ENCODE data around the gene ZNF646.

ZNF646 gene

DNA sequence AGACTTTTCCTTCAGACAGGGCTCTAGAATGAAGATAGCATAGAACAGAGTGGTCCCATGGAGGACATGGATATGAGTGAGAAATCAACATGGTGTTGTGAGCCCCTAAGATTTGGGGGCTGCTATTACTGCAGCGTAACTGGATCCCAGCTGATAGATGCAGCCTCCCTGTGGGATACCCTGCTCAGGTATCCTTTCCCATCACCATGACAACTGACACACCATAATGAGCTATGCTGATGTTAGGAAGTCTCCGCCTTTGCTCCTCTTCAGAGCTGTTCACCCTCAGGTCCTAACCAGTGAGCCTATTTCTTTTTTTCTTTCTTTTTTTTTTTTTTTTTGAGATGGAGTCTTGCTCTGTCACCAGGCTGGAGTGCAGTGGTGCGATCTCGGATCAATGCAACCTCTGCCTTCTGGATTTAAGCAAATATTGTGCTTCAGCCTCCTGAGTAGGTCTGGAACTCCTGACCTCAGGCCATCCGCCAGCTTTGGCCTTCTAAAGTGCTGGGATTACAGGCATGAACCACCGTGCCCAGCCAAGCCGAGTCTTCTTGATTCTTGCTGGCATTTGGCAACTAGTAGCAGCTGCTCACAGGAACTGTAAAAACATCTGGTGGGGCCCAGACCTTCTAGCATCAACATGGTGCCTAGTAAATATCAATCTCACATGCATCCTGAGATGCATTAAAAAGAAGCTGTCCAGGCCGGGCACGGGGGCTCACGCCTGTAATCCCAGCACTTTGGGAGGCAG is 23.8 kb upstream of the ZNF646 start:
- no peak overlapping the region for H3K27ac Mint-ChIP-seq
- intact Hi-C loops (cut with micrococcal nuclease), result no loop called here
- H3K27me3 Mint-ChIP-seq, result no peaks in the 10 kb centered on the region
- H3K4me3 Mint-ChIP-seq, result no peak overlapping the region
- H3K36me3 Mint-ChIP-seq (ENCODE audit: low read depth), result no peaks in the 10 kb centered on the region
- H3K9me3 Mint-ChIP-seq, result no peaks in the 10 kb centered on the region
- peaks cover 51% of the 10 kb centered on the region for H3K4me1 Mint-ChIP-seq (ENCODE audit: low read depth)

DNA sequence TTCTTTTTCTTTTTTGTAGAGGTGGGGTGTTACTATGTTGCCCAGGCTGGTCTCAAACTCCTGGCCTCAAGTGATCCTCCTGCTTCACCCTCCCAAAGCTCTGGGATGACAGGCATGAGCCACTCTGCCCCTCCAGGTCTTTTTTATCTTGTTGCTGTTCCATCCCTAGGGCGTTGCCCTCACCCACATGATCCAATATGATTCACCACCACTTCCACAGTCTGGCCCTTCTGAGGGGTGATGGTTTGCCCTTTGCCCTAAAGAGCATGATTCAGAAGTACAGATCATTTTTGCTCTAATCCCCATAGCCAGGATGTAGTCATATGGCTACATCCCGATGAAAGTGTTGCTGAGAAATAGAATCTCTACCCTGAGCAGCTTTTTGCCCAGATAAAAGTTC is 22.1 kb upstream of the ZNF646 start:
- H3K9me3 Mint-ChIP-seq, result no peaks in the 10 kb centered on the region
- peaks cover 45% of the 10 kb centered on the region for H3K4me1 Mint-ChIP-seq (ENCODE audit: low read depth)
- peak overlapping the region; percentile 73 for H3K27ac Mint-ChIP-seq
- H3K36me3 Mint-ChIP-seq (ENCODE audit: low read depth), result peaks cover 7% of the 10 kb centered on the region
- H3K27me3 Mint-ChIP-seq, result no peaks in the 10 kb centered on the region
- intact Hi-C loops (cut with micrococcal nuclease), result no loop called here
- no peak overlapping the region for H3K4me3 Mint-ChIP-seq

DNA sequence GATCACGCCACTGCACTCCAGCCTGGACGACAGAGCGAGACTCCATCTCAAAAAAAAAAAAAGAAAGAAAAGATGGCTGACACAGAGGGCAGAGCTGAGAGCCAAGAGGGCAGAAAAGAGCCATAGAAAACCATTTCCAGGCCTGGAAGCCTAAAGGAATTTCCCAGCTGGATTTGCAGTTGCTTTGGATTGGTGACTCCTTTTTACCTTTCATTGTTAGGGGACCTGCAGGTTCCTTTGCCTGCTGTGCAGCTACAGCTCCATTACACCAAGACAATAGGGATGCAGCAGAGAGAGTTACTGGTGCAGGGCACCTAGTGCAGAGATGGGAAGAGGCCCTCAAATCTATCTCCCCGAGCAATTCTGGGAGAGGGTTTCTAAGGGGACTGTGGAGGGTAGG is 18.6 kb upstream of the ZNF646 start:
- no peaks in the 10 kb centered on the region for H3K9me3 Mint-ChIP-seq
- H3K4me3 Mint-ChIP-seq, result no peak overlapping the region
- intact Hi-C loops (cut with micrococcal nuclease), result no loop called here
- no peaks in the 10 kb centered on the region for H3K27me3 Mint-ChIP-seq
- peaks cover 26% of the 10 kb centered on the region for H3K4me1 Mint-ChIP-seq (ENCODE audit: low read depth)
- H3K36me3 Mint-ChIP-seq (ENCODE audit: low read depth), result peaks cover 24% of the 10 kb centered on the region
- no peak overlapping the region for H3K27ac Mint-ChIP-seq

DNA sequence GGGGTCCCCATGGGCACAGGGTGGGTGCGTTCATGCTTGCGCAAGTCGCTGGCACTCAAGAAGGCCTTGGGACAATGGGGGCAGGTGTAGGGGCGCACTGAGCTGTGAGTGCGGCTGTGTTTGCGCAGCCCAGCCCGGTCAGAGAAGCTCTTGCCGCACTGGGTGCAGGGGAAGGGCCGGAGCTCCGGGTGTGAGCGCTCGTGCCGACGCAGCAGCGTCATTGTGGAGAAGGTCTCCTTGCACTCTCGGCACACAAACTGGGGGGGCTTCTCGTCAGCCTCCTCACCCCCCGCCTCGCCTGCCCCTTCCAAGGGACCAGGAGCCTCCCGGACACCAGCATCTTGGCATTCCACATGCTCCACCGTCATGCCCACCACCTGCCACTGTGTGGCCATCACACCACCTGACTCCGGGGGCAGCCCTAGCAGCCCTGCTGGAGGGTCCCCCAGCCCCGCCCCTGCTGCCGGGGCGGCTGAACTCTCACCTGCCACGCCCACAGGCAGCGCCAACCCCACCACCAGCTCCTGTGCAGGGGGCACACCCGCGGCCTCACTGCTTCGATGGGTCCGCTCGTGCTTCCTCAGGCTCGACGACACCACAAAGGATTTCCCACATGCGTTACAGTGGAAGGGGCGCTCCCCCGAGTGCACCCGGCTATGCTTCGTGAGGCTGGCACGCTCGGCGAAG is 13.0 kb upstream of the ZNF646 start:
- Mint-ChIP-seq H3K4me3 (no peak overlapping the region), H3K36me3 (ENCODE audit: low read depth) (peaks cover 71% of the 10 kb centered on the region), H3K27ac (no peak overlapping the region), H3K27me3 (no peaks in the 10 kb centered on the region), H3K4me1 (ENCODE audit: low read depth) (peaks cover 14% of the 10 kb centered on the region), H3K9me3 (no peaks in the 10 kb centered on the region)
- intact Hi-C loops (cut with micrococcal nuclease), result no loop called here

DNA sequence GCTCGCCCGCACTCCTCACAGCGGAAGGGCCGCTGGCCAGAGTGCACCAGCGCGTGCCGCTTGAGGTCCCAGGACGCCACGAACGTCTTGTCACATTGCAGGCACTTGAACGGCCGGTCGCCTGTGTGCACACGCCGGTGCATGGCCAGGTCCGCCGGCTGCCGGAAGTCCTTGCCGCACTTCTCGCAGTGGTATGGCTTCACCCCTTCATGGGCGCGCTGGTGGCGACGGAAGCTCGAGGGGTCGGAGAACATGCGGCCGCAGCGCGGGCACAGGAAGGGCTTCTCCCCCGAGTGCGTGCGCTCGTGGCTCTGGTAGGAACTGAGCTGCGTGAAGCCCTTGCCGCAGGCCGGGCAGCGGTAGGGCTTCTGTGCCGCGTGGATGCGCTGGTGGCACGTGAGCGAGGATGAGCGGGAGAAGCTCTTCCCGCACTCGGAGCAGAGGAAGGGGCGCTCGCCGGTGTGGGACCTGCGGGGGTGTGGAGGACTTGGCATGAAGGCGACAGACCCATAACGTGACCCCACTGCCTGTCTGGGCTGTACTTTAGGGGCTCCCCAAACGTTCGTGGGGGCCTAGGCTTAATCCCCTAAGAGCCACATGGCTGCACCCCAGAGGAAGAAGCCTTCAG is 12.3 kb upstream of the ZNF646 start:
- Mint-ChIP-seq H3K36me3 (ENCODE audit: low read depth) (peaks cover 64% of the 10 kb centered on the region), H3K9me3 (no peaks in the 10 kb centered on the region), H3K27ac (no peak overlapping the region), H3K27me3 (no peaks in the 10 kb centered on the region), H3K4me3 (no peak overlapping the region), H3K4me1 (ENCODE audit: low read depth) (peaks cover 16% of the 10 kb centered on the region)
- intact Hi-C loops (cut with micrococcal nuclease), result no loop called here

DNA sequence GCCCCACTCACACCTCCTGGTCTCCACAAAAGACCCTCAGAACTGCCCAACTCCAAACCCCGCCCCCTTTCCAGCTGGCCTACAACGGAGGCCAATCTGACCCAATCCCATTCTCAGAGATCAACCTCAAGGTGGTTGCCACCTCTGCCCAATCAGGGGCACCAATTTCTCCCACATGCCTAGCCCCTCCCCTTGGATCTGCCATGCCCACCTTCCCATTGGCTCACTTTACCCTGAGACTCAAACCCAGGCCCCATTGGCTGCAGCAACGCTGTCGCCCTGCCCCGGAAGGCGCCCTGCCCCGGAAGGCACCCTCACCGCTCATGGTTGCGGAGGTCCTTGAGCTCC is 10.8 kb upstream of the ZNF646 start:
- Mint-ChIP-seq H3K4me3 (no peak overlapping the region), H3K9me3 (no peaks in the 10 kb centered on the region), H3K27me3 (no peaks in the 10 kb centered on the region), H3K4me1 (ENCODE audit: low read depth) (peaks cover 22% of the 10 kb centered on the region), H3K36me3 (ENCODE audit: low read depth) (peaks cover 62% of the 10 kb centered on the region), H3K27ac (no peak overlapping the region)
- intact Hi-C loops (cut with micrococcal nuclease), result no loop called here

DNA sequence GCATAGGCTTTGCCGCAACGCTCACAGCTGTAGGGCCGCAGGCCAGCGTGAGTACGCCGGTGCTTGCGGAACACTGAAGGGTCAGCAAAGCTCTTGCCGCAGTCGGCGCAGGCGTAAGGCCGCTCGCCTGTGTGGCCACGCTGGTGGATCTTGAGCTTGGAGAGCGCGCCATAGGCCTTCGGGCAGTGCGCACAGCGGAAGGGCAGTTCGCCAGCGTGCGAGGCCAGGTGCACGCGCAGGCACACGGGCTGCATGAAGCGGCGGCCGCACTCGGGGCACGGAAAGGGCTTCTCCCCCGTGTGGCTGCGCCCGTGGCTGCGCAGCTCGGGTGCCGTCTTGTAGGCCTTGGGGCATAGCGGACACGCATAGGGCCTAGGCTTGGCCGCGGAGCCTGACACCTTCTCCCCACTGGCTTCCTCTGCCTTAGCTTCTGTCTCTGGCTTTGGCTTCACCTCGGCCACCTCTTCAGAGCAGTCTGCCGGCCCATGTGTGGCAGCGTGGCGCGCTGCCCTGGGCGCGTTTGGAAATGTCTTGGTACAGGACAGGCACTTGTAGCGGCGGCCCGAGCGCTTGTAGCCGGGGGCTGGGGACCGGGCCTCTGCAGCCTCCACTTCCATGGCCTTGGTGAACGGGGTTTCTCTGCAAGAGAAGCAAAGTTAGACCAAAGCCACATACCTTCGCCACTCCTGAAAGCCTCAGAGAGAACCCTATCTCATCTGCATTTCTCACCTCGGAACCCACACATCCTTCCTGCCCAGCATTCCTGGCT is 10.2 kb upstream of the ZNF646 start:
- peaks cover 24% of the 10 kb centered on the region for H3K4me1 Mint-ChIP-seq (ENCODE audit: low read depth)
- no peak overlapping the region for H3K27ac Mint-ChIP-seq
- peaks cover 61% of the 10 kb centered on the region for H3K36me3 Mint-ChIP-seq (ENCODE audit: low read depth)
- H3K27me3 Mint-ChIP-seq, result no peaks in the 10 kb centered on the region
- H3K9me3 Mint-ChIP-seq, result no peaks in the 10 kb centered on the region
- H3K4me3 Mint-ChIP-seq, result no peak overlapping the region
- intact Hi-C loops (cut with micrococcal nuclease), result no loop called here

DNA sequence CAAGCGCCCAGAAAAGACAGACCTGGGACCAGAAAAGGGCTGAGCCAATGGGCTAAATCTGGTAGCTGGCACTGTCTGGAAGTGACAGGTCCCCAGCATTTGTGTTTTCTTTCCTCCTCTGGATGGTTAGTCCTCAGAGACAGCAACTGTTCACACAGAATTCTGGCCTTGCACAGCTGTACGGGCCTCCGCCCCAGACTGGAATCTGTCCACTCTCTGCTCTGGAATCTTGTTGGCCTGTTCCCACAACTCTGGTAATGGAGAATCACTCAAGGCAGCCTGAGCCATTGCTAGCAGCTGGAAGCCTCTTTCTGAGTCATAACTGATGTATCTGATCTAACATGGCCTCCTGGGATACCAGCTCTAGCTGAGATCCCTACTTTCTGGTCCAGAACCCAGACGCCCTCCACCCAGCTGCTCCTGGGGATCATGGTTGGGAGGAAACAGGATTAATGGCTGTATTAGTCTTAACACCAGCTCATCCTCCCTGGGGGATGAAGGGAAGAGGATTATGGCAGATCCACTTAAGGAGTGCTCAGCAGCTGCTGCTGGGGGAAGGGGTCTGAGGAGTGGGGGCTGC is 9.2 kb upstream of the ZNF646 start:
- Mint-ChIP-seq H3K27me3 (no peaks in the 10 kb centered on the region), H3K36me3 (ENCODE audit: low read depth) (peaks cover 60% of the 10 kb centered on the region), H3K4me3 (no peak overlapping the region), H3K4me1 (ENCODE audit: low read depth) (peaks cover 29% of the 10 kb centered on the region), H3K9me3 (no peaks in the 10 kb centered on the region), H3K27ac (no peak overlapping the region)
- intact Hi-C loops (cut with micrococcal nuclease), result no loop called here

DNA sequence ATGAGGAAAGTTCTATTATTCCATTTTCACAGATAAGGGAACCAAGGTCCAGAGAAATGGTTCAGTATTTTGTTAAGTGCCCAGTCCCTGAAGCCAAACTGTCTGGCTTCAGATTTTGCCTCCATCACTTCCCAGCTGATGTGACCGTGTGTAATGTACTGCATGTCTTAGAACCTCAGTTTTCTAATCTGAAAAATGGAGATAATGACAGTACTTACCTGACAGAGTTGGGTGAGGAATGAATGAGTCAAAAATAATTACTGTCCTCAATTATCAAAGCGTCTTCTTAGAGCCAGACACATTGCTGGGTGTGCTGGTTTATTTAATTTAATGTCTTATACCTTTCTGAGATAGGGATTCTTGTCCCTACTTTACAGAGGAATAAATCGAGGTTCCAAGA is 6.9 kb upstream of the ZNF646 start:
- Mint-ChIP-seq H3K4me3 (no peak overlapping the region), H3K4me1 (ENCODE audit: low read depth) (peaks cover 39% of the 10 kb centered on the region)
- intact Hi-C loops (cut with micrococcal nuclease), result no loop called here

DNA sequence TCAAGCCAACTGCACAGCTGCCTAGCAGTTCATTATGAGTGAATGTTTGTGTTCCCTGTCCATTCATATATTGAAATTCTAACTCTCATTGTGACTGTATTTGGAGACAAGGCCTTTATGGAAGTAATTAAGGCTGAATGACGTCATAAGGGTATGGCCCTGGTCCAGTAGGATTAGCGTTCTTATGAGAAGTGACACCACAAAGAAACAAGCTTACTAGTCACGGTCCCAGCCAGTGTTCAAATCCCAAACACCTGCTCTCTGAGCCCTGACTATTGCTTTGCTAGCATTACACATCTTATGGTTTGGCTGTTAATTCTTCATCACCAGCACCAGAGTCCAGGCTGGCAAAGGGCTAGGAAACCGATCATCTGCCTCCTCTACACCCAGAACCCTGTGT is 2.4 kb upstream of the ZNF646 start:
- Mint-ChIP-seq H3K36me3 (ENCODE audit: low read depth) (peaks cover 37% of the 10 kb centered on the region), H3K27ac (peak overlapping the region; percentile 91), H3K4me1 (ENCODE audit: low read depth) (peaks cover 53% of the 10 kb centered on the region), H3K4me3 (peak overlapping the region; percentile 94), H3K9me3 (no peaks in the 10 kb centered on the region), H3K27me3 (no peaks in the 10 kb centered on the region)
- intact Hi-C loops (cut with micrococcal nuclease), result loop anchor here (5.0 kb wide), 3 partner anchors 35 to 415 kb away; partner anchors contain the start of genes BCKDK, FBRS and HSD3B7

More for the DNA sequence above, 6.9 kb upstream of the ZNF646 start:
- H3K27me3 Mint-ChIP-seq, result no peaks in the 10 kb centered on the region
- H3K36me3 Mint-ChIP-seq (ENCODE audit: low read depth), result peaks cover 36% of the 10 kb centered on the region
- H3K27ac Mint-ChIP-seq, result no peak overlapping the region
- H3K9me3 Mint-ChIP-seq, result no peaks in the 10 kb centered on the region

DNA sequence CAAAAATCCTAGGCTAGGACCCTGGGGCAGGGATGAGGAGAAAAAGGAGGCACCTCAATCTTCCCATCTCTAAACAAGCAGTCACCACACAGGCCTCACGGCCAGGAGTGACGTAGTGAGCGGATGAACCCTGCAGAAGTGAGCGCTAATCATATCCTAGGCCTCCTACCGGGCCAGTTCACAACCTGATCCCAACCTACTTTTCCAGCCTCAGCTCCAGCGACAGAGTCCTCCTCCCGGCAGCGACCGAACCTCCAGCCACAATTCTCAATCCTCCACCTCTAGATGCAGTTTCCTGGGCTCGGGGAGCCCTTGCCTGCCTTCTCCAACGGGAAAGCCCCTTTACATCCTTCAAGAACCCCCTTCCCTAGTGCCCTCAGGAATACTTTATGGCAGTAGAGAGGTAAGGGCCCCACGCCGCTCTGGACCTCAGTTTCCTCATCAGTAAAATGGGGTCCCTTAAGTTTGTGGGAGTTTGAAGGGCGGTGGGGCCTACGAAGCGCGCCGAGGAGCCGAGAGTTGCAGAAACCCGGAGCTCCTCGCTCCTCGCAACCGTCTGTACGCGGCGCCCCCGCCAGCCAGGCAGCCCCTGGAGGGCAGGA is 1.6 kb upstream of the ZNF646 start:
- Mint-ChIP-seq H3K4me1 (ENCODE audit: low read depth) (peaks cover 59% of the 10 kb centered on the region), H3K27me3 (no peaks in the 10 kb centered on the region), H3K27ac (peak overlapping the region; percentile 91), H3K4me3 (peak overlapping the region; percentile 94), H3K36me3 (ENCODE audit: low read depth) (peaks cover 43% of the 10 kb centered on the region), H3K9me3 (no peaks in the 10 kb centered on the region)
- intact Hi-C loops (cut with micrococcal nuclease), result loop anchor here (5.0 kb wide), 3 partner anchors 35 to 415 kb away; partner anchors contain the start of genes BCKDK, FBRS and HSD3B7

DNA sequence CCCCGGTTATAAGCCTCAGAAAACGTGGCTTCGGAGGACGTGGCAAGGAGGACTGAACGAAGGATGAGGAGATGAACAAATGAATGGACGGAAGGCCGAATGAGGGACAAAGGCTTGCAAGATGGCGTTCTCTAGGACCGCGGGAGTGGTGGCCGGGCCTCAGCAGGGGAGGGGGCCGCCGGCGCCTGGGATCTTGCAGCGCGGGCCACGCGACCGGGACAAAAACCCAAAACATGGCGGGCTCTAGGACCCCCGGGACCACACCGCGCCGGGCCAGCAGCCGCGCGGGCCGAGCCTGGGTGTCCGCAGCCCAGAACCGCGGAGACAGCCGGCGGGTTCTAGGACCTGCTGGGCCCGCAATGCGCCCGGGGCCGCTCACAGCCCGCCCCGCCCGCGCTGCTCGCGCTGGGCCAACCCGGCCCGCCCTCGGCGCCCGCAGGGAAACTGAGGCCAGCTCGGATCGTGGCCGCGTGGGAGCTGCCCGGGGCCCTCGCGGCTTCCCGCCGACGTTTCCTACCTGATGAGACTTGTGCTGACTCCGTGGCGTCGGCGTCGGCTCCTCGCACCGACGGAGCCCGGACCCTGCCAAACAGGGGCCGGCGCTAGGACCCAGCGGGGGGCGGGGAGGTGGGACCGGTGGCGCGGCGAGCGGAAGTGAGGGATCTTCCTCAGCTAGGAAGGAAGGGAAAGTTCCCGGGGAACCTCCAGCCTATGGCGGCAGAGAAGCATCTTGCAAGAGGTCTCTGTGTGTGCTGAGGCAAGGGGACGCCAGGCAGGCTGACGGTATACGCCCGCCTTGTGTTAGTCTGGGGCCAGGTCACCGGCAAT is 866 bp upstream of the ZNF646 start:
- Mint-ChIP-seq H3K4me3 (peak overlapping the region; percentile 94), H3K4me1 (ENCODE audit: low read depth) (peaks cover 62% of the 10 kb centered on the region), H3K27me3 (no peaks in the 10 kb centered on the region), H3K36me3 (ENCODE audit: low read depth) (peaks cover 45% of the 10 kb centered on the region), H3K27ac (peak overlapping the region; percentile 91), H3K9me3 (no peaks in the 10 kb centered on the region)
- intact Hi-C loops (cut with micrococcal nuclease), result loop anchor here (5.0 kb wide), 3 partner anchors 34 to 416 kb away; partner anchors contain the start of genes BCKDK, FBRS and HSD3B7
